Upper lobe of left lung (tissue), 4 donors: Measurements from ENCODE around the gene DOCK10.

Source experiments
- CTCF ChIP-seq, 6 experiments: fragments of 450-650 bp in 4 of 6; fragments of 200-600 bp in 2 of 6; sonication (generic) in 2 of 6; IDR thresholded peaks; one replicate each; pipeline ENCODE4 v1.5.1; 2016 to 2019; ENCODE audit warnings: antibody characterized with exemption in 6 of 6
- EP300 ChIP-seq, 4 donors: sonication (generic); formaldehyde crosslinking; IDR thresholded peaks; one replicate each; pipeline ENCODE4 v1.5.1; 2017; ENCODE audit warnings: antibody characterized with exemption in 4 of 4, control low read depth in 2 of 4
- POLR2A ChIP-seq, 4 donors: fragments of 450-650 bp; IDR thresholded peaks; one replicate each; pipeline ENCODE4 v1.5.1; 2016 to 2017; ENCODE audit warnings: antibody characterized with exemption in 4 of 4, mild to moderate bottlenecking in 2 of 4

DNA sequence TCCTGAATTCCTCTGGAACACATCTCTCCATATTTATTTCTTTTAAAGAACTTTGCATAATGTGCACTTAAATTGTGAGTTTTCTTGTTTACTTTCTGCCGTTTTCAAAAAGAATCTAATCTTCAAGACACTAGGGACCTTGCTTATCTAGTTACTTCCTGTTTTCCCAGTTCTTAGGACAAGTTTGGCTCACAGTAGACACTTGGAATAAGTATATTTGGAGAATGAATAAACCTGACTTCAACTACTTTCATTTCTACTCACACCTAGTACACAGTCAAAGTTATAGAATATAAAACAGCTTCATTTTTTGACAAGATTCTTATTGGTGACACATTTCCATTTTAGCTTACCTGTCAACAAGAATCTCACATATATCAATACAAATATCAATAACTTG, 170.5 kb downstream of the DOCK10 start:
- TF ChIP-seq CTCF (IDR thresholded peaks at IDR 0.05) (no peak), POLR2A (IDR thresholded peaks at IDR 0.05) (no peak), EP300 (IDR thresholded peaks at IDR 0.05) (no peak)
